ENCODE results near the gene CCDC88A. TPM values are rescaled to one million over a fixed set of nuclear protein-coding genes. Genes with fewer than 3 reads are reported as not detected.
A peak's percentile ranks its signal among the peaks of the same experiment; 100 is the strongest.

CCDC88A gene
- total RNA-seq, 2 experiments from 2014 or later, result 11.0 to 12.9 TPM

- Histone ChIP-seq H3K27ac (ENCODE audit: low read depth in 1 of 2, low read length in 2 of 2) (no peak overlapping the region), H3K27me3 (ENCODE audit: control insufficient read depth in 1 of 2, insufficient read depth in 2 of 2, low read length in 2 of 2) (no peaks in the 10 kb centered on the region), H3K9me3 (ENCODE audit: control insufficient read depth in 1 of 2, insufficient read depth in 1 of 2, low read length in 2 of 2) (no peaks in the 10 kb centered on the region), H3K36me3 (ENCODE audit: insufficient read depth, low read length) (peaks cover 6% of the 10 kb centered on the region), H3K4me3 (ENCODE audit: low read length) (no peak overlapping the region), H3K4me1 (ENCODE audit: insufficient read depth, low read length) (no peaks in the 10 kb centered on the region)
- intact Hi-C loops (cut with DNase I, micrococcal nuclease), result no loop called here
- Mint-ChIP-seq H3K36me3 (ENCODE audit: low read depth) (peaks cover 22% of the 10 kb centered on the region), H3K4me1 (ENCODE audit: low read depth) (no peaks in the 10 kb centered on the region), H3K4me3 (no peak overlapping the region), H3K27ac (no peak overlapping the region), H3K27me3 (no peaks in the 10 kb centered on the region), H3K9me3 (no peaks in the 10 kb centered on the region)
- ChIA-PET CTCF (no interaction called here), POLR2A (no interaction called here)
- DNase-seq (peak in 1 of 14 experiments; percentile 4), ATAC-seq (ENCODE audit: poor library complexity) (peak; percentile 51)
- TF ChIP-seq CTCF (IDR thresholded peaks at IDR 0.05), result peak; percentile 16
Measured at GRCh38 chr2:55311444-55311870, 108.2 kb downstream of the CCDC88A start.

- Histone ChIP-seq H3K27ac (ENCODE audit: low read depth in 1 of 2, low read length in 2 of 2) (no peak overlapping the region), H3K36me3 (ENCODE audit: insufficient read depth, low read length) (peaks cover 6% of the 10 kb centered on the region), H3K4me1 (ENCODE audit: insufficient read depth, low read length) (no peaks in the 10 kb centered on the region), H3K27me3 (ENCODE audit: control insufficient read depth in 1 of 2, insufficient read depth in 2 of 2, low read length in 2 of 2) (no peaks in the 10 kb centered on the region), H3K4me3 (ENCODE audit: low read length) (no peak overlapping the region), H3K9me3 (ENCODE audit: control insufficient read depth in 1 of 2, insufficient read depth in 1 of 2, low read length in 2 of 2) (no peaks in the 10 kb centered on the region)
- no peak for ATAC-seq (ENCODE audit: poor library complexity)
- no peaks in the 10 kb centered on the region for H3K27me3 Mint-ChIP-seq
- DNase-seq, result no peak
- H3K36me3 Mint-ChIP-seq (ENCODE audit: low read depth), result peaks cover 11% of the 10 kb centered on the region
- no peak for TF ChIP-seq CTCF (IDR thresholded peaks at IDR 0.05)
- ChIA-PET CTCF (no interaction called here), POLR2A (no interaction called here)
- H3K27ac Mint-ChIP-seq, result no peak overlapping the region
- intact Hi-C loops (cut with DNase I, micrococcal nuclease), result no loop called here
- no peaks in the 10 kb centered on the region for H3K9me3 Mint-ChIP-seq
- H3K4me1 Mint-ChIP-seq (ENCODE audit: low read depth), result no peaks in the 10 kb centered on the region
- H3K4me3 Mint-ChIP-seq, result no peak overlapping the region
Measured at GRCh38 chr2:55309446-55309845, 110.2 kb downstream of the CCDC88A start.

- Mint-ChIP-seq H3K9me3 (no peaks in the 10 kb centered on the region), H3K27ac (no peak overlapping the region), H3K27me3 (no peaks in the 10 kb centered on the region), H3K36me3 (ENCODE audit: low read depth) (no peaks in the 10 kb centered on the region), H3K4me3 (no peak overlapping the region), H3K4me1 (ENCODE audit: low read depth) (no peaks in the 10 kb centered on the region)
- ATAC-seq (ENCODE audit: poor library complexity) (no peak), DNase-seq (peak in 1 of 14 experiments; percentile 29)
- Histone ChIP-seq H3K36me3 (ENCODE audit: insufficient read depth, low read length) (no peaks in the 10 kb centered on the region), H3K4me1 (ENCODE audit: insufficient read depth, low read length) (no peaks in the 10 kb centered on the region), H3K27ac (ENCODE audit: low read depth in 1 of 2, low read length in 2 of 2) (no peak overlapping the region), H3K4me3 (ENCODE audit: low read length) (no peak overlapping the region), H3K27me3 (ENCODE audit: control insufficient read depth in 1 of 2, insufficient read depth in 2 of 2, low read length in 2 of 2) (no peaks in the 10 kb centered on the region), H3K9me3 (ENCODE audit: control insufficient read depth in 1 of 2, insufficient read depth in 1 of 2, low read length in 2 of 2) (no peaks in the 10 kb centered on the region)
- intact Hi-C loops (cut with DNase I, micrococcal nuclease), result no loop called here
- ChIA-PET CTCF (no interaction called here), POLR2A (no interaction called here)
- no peak for TF ChIP-seq CTCF (IDR thresholded peaks at IDR 0.05)
Measured at GRCh38 chr2:55302241-55302640, 117.4 kb downstream of the CCDC88A start.
